Dermis microvascular lymphatic vessel endothelial cell (primary cell): ENCODE results near the gene STAT4. TPM values are rescaled to one million over a fixed set of nuclear protein-coding genes. Genes with fewer than 3 reads are reported as not detected.

ENCODE experiments used
- DNase-seq, 2 donors: peaks; one replicate each; pipeline versions ENCODE4 v3.0.0 to v3.0.0-alpha.2; 2010; ENCODE audit warnings: low read depth in 2 of 2
- total RNA-seq: library from RNA; depleted of rRNA; stranded (reverse); fragments of >200 nt; gene quantifications from 2 replicates; pipeline ENCODE4 v1.2.1, GENCODE V29; 2014

The STAT4 gene
- total RNA-seq, 1 donor from 2014 or later, result 0.13 TPM

DNA sequence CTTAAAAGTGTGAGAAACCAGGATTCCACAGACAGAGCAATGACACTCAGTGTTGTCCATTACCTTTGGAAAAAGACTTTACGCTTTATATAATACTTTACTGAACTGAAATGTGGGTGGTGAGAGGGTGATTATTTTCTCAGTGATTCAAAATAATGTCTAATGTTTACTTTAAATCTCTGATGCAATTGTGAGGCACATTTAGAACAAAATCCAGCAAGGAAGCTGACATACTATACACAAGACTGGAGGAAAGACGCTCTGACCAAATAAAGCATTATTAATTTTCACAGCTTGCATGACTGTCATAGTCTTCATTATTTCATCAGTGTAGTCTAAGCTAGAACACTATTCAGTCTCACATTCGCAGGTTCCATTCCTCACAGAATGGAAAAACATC is 102.7 kb downstream of the STAT4 start:
- DNase-seq, result no peak

DNA sequence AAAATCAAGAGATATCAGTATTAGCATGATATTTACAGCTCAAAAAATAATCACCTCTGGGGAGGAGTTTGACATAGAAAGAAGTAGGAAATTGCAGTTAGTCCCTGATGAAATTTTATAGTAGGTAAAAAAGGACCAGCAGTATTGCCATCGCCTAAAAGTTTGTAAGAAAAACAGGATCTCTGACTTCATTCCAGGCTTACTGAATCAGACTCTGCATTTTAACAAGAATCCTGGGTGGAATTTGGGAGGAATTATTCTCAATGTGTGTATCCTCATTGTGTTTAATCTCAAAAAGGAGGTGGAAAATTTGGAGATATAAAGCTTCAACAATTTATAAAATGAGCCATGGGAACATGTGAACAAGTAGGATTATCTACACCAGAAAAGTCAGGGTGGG is 105.7 kb downstream of the STAT4 start:
- no peak for DNase-seq

DNA sequence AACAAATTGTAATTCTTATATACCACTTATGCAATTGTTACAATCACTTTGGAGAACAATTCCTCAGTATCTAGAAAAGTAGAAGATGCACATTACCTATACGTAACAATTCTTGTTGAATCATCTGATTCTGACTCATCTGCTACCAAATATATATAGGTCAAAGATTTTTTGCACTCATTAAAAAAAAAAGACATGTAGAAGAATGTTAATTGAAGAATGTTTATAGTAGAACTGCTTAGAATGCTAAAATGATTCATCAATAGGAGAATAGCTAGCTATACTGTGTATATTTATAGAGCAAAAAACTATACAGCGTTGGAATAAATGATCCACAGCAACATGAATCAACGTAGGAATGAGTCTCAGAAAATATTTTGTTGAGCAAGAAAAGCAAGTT is 107.4 kb downstream of the STAT4 start:
- DNase-seq, result no peak

DNA sequence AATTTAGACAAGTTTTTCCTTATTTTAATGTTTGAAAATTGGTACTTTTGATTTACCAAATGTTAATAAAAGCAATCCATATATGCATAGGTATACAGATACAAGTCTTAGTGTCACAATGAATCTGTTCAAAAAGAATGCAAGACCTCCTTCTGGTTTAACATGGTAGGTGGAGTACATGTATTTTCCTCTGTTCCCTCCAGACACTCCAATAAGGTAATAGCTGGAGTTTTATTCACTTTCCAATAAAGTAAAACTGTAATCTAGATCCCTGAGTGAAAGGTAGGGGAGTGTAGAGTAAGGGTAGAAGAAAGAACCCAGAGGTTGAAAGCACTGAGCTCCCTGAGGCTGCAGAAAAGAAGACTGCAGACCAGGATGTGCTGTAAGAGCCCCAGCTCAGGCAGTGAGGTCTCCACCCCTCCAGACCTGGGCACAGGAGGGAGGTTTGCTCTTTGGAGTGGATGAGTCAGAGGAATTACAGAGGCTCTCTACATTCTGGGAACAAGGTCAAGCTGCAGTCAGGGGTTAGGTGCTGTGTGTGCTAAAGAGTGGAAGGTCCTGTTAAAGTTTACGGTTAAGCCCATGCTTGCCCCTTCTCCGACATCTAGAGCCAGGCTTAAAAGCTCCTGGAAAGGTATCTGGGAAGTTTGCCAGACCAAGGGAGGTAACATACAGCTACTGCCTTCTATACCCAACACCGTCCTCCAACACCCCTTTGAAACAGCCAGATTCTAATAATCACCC is 109.2 kb downstream of the STAT4 start:
- no peak for DNase-seq

DNA sequence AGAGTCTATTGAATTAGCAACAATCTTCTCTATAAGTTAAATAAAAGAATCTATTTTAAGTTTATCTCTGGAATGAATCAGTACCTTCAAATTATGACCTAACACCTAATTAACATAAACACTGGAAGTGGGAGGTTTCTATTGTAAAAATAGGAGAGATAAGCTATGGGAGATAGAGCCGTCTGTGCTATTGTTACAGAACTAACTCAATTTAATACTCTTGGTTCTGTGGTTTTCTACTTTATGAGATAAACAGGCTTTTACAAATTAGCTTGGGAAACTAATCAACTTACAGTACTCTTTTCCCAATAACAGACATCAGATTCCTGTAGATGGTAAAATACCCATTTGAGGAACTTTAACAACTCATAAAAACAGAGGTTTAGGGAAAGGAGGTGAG is 111.2 kb downstream of the STAT4 start:
- DNase-seq, result no peak

DNA sequence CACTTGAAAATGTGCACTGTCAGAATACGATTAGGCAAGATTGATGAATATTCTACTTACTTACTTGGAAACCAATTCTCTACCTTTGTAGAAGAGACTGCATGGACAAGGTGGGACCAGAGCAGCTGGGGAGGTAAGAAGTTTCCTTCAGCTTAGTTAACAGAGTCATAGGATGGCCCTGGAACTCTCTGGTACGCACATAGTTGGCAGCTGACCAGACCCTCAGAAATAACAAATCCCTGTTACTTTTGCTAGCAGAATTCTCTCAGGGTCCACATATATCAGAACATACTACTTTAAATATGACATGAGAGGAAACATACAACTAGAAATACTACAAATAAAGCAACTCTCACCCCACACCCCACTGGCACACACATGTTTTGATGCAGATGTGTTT is 112.1 kb downstream of the STAT4 start:
- DNase-seq, result no peak

DNA sequence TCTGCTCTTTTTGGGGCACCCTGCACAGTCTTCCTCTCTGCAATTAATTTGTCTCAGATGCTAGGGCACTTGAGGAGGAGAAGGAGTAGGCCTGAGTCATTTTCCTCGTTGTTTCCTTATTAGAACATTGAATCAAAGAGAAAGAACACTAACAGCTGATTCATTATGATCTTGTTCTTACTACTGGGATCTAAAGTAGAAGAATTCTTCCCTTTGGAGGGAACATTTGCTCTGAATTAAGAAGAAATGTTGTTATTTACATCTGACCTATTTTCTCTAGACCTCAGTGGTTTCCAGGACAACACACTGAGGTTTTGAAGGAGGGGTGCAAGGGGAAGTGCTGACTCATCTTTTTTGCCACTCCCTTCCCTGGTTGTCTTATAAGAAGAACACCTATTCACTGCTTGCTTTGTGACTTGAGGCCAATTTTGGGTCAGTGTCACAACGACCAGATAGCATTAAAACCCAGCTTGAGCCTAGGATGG is 112.5 kb downstream of the STAT4 start:
- DNase-seq, result peak in 1 of 2 donors; percentile 40

DNA sequence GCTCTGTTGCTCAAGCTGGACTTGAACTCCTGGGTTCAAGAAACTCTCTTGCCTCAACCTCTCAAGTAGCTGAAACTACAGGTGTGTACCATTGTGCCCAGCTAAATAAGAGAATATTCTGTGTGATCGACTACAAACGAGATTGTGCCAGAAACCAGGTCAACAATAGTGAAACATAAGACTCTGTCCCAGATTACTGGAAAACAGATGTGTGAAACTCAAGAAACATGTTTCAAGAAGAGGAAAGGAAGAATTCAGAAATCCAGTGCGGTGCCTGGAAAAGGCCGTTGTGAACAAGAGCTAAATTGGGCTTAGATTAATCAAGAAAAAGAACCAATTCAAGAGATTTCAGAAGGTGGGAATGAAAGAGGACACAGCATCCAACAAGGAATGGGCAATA is 113.4 kb downstream of the STAT4 start:
- no peak for DNase-seq

DNA sequence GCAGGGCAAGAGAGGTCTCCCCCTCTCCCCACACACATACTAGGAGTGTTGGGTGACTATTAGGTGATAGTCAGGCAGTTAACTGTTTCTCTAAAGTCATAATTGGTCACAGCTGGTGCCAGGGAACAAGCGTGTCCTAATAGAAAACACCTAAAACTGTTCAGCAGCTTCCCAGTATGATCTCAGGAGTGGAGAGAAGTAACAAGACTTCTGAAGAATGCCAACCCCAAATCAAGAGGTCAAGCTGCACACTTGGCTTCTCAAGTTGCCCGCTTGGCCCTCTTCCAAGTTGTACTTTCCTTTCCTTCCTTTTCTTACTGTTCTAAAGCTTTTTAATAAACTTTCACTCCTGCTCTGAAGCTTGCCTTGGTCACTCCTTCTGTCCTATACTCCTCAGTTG is 114.4 kb downstream of the STAT4 start:
- peak in 1 of 2 donors; percentile 68 for DNase-seq

DNA sequence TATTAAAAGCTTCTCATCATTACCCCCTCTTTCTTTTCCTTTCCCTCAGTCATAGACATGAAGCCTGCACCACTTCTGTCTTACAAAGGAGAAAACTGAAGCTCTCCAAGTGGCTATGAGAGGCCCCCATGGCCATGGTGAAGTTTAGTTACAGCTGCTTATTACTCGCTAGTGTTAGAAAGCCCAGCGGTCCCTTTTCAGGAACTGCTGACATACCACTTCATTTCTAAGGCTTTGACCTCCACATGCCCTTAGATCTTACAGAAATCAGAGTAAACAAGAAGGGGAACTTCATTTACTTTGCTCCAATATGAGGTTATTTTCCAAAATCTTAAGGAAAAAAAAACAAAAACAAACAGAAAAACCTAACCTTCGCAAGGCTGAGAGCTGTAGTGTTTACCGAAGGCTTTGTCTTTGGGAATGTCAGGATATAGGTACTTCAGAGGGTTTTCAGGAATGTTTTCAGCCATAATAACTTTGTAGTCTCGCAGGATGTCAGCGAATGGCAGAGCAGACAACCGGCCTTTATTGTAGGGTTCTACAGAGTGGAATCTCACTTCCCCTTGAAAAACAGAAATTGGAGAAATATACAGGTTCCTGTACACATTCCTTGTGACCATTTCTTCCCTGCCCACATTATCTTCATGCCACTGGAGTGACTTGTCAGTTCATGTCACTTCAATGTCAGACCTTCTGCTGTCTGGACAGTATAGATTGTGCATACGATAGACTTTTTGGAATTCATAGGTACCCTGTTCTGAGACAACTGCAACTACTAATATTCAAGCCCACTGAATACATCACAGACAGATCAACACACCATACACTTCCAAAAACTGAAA is 118.0 kb downstream of the STAT4 start:
- peak in 1 of 2 donors; percentile 42 for DNase-seq

DNA sequence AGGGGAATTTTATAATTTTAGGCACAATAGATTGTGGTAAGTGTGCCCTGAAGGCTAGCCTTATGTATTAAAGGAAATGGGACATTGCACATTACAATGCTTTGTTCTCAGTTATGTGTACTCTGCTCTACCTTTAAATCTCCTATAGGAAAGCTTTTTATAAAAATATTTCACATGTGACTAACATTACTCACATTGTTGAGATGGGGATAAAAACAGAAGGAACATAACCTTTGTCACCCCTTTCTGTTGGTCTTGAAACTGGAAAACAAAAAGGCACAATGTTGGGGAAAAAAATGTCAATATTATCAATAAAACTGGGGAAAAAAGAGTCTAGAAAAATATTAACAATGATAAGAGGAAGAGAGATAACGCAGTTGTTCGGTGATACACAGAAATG is 119.5 kb downstream of the STAT4 start:
- peak; percentile 70 to 95 for DNase-seq

DNA sequence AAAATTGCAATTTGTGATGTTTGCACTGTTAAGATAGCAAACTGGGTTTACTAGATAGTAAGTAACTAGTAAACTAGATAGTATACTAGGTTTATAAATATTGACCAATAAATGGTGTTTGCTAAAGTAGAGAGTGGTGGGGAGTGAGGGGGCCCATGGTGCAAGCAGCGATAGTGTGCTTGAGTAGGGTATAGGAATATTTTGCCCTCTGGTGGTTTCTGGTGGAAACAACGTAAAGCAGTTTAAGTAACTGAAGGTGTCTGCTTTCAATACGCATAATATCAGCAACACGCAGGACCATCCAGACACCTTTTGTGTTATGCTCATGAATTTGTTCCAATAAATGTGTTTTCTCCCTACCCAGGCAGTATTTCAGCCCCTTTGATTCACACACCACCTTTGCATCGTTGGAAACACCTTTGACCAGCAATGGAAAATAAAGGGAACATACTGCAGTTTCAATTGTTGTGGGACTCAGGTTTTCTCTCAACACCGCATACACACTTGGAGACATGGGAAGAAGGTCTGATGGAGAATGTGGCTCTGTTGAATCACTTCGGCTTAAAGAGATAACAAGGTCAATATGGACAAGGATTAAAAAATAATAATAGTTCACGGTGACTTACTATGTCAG is 120.2 kb downstream of the STAT4 start:
- DNase-seq, result peak; percentile 74 to 88

DNA sequence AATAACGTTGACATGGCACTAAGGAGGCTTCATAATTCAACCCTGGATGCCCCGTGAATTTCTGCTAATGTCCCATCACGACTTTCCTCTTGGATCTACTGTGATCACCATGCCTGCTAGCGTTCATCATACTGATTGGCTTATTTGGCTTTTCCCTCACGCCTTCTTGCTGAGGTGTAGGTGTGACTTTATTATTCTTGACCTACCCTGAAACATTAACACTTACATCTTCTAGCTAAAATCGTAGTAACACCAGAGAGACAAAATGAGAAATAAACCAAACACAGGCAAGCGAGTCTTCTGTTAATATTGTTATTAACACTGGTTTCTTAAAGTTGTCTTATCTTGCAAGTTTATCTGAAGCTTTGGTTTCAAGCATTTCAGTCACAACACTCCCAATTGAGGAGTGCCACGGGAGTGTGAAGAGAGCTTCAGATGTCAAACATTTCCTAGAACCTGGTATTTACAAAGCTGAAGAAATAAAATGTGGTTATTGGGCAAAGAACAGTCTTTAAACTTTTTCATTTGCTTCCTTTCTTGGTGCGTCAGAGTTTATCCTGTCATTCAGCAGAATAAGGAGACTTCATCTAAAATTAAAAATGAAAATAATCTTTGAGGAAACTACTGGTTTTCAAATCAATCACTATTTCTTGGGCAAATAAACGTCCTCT is 121.4 kb downstream of the STAT4 start:
- no peak for DNase-seq

DNA sequence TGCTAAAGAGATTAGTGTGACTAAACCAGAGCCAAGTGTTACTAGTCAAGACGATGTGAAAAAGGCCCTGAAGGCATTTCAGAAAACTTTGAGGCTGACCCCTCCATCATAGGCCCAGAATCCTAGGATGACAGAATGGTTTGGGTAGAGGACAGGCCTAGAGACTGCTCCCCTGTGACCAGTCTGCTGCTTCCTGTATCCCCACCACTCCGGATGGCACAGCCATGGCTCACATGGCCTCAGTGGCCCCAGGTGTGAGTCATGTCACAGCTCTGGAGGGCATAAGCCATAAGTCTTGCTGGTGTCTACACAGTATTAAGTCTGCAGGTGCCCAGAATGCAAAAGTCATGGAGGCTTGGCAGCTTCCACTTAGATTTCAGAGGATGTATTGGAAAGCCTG is 124.4 kb downstream of the STAT4 start:
- no peak for DNase-seq

DNA sequence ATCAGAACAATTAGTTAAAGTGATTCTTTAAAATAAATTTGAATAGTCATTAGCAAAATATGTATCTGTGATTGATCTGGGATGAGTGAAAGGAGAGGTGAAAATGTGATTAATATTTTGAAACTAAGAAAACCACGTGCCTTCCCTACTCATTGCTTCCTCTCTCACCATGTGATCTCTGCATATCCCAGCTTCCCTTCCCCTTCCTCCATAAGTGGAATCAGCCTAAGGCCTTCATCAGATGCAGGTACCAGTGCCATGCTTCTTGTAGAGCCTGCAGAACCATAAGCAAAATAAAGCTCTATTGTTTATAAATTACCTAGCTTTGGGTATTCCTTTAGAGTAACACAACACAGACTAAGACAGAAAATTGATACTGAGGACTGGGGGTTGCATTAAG is 125.7 kb downstream of the STAT4 start:
- DNase-seq, result no peak

DNA sequence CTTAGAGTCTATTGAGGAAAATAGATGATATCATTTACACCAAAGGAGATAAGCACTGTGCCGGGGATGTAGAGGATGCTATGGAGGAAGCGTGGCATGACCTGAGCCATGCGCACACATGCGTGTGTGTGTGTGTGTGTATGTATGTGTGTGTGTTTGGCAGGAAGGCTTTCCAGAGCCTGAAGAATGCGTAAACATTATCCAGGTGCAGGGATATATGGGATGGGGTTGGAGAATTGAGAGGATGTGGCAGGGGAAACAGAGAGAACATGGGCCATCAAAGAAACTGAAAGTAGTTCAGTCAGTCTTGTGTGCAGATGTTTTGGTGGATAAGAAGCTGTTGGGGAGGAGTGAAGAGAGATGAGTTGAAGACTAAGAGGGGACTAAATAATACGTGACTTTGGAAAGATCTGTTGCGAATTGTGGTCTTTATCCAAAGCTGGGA is 127.5 kb downstream of the STAT4 start:
- DNase-seq, result peak; percentile 82 to 88

DNA sequence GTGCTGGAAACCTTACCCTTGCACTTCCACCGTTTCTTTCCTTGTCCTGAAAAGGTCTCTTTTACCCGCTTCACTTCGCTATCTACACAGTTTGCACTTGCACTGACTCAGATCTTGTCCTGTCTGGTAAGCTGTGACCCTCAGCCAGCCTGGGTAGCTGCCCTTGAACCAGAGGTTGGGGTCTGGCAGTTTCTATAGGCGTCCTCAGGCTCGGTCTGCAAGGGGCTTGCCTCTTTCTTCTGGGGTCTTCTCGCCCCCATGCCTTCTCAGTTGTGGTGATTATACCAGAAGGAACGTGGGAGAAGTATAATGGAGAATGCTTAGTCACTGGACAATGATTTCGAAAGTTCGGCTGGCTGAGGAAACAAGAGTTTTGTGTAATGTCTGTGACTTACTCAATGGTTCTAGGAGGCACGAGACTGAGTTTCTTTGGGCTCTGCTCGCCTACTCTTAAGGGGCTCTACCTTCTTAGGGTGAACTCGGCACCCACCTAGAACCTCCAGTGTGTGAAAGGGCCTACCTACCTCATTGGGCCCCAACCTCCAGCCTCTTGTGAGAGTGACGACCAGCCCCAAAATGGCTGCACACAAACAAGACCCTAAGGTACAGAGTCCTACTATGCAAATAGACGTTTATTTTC is 129.9 kb downstream of the STAT4 start:
- peak in 1 of 2 donors; percentile 40 for DNase-seq

DNA sequence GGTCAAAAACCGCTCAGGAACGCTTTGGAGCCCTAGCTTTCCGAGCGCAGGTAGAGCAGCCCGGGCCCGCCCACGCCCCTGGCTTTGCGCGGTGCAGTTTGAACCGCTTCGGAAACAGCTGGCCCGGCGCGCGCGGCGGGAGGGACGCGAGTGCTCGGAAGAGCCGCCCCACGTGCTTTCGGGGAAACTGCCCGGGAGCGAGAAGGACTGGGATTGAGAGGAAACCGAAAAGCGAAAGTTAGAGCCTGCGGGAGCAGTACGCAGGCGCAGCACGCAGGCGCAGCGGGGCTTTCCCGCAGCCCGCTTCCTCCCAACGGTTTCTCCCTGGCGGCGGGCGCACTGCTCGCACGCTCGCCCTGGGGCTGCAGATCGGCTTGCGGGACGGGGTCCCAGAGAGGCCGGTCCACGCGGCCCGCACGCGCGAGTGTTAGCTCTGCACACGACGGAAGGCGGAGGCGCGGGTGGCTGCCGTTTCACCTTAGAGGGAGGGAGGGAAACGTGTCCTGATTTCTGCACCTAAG is 130.5 kb downstream of the STAT4 start:
- DNase-seq, result peak; percentile 94 to 98

DNA sequence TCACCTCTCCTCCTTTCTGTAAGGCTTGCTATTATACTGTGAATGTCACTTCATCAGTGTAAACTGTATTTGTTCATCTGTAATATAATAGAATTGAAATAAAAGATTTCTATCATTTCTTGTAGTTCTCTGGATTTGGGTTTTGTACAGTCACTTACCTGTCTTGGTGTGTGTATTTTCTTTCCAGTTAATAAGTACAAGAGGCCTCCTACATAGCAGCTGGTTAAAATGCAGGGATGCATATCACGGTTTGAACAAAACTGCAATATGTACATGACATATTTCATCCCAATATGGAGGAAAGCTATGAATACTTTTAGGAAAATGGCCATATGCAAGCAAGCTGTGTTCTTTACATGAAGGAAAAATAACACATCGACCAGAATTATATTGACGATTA is 131.4 kb downstream of the STAT4 start:
- DNase-seq, result no peak

DNA sequence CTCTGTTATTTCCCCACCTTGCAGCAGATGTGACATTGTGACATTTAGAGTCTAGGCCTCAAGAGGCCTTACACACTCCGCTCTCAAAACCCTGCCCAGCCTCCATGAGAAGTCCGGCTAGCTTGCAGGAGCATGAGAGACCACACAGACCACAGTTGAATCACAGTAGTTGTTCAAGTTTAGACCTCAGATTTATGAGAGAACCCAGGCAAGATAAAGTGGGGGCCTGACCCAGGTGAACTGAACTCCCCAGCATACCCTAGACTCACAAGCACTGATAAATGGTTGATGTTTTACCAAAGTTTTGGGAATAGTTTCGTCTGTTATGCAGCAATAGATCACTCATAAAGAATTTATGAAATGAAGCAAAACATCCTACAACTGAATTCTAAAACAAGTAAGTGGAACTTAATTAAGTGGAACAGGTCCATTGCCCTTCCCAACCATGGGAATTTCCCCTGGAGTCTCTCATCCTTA is 132.1 kb downstream of the STAT4 start:
- DNase-seq, result no peak

DNA sequence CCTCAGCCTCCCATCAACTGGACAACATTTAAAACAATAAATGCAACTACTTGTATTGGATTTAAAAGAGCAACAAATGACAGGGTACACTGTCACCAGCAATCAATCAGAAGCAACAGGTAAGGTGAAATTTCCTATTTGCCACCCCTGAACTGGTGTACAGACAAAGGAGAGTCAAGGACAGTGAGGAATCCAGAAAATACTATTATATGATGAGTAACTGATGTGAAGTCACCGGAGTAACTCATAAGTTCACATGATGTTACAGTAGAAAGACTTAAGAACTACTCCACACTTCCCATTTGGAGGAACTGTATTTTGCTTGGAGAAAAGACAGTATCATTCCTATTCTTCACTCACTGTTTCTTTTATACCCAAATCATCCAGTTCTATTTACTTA is 132.7 kb downstream of the STAT4 start:
- no peak for DNase-seq
